Stimulated activated CD4-positive, alpha-beta T cell treated with anti-CD3 and anti-CD28 coated beads, Interleukin-12 subunit alpha, Interleukin-12 subunit beta, amount 100 ng/mL, for 24 hours (primary cell): ENCODE results near the gene RAPGEF1.
"Not testable (repeated sequence)": the region's sequence is repeated elsewhere in the genome, so short reads cannot be mapped to it uniquely, and the experiment has no call there.

Source experiments
- DNase-seq, 2 experiments: peaks; one replicate each; pipeline ENCODE4 v3.0.0-alpha.2; 2020; ENCODE audit warnings: low read depth in 2 of 2

RAPGEF1 gene

DNA sequence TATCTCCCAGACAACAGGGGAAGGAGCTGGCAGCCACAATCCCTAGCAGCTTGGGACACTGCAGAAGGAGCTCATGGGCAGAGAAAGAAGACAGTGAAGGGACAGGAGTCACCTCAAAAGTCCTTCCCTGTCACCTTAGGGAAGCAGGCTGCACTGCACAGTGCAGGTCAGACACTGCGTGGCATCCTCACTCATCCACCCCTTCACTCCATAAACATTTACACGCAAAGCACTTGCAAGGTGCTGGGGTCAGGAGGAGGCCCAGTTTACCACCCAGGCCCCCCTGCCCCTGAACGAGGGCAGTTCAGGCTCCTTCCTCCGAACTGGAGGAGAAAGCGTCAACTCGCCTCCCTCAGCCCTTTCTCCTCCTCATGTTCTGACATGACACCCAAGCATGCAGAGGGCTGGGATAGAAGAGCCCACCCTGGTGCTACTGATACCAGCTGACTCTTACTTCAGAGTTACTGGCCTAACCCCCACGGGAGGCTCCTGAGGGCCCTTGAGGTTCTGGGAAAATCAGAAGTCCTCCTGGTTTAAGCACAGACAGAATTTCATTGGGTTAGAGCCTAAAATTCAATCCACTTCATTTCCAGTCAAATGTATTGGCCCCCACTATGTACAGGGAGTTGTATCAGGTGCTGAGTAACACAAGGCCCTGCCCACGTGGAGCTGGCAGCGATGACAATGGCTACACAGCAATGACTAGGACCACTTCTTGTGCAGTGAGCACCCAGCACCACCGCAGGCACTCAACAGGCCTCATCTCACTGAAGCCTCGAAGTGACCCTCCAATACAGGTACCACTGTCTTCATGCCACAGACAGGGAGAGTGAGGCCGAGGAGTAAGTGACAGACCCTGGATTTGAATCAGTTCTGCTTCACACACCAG is 70.4 kb downstream of the RAPGEF1 start:
- DNase-seq = no peak

DNA sequence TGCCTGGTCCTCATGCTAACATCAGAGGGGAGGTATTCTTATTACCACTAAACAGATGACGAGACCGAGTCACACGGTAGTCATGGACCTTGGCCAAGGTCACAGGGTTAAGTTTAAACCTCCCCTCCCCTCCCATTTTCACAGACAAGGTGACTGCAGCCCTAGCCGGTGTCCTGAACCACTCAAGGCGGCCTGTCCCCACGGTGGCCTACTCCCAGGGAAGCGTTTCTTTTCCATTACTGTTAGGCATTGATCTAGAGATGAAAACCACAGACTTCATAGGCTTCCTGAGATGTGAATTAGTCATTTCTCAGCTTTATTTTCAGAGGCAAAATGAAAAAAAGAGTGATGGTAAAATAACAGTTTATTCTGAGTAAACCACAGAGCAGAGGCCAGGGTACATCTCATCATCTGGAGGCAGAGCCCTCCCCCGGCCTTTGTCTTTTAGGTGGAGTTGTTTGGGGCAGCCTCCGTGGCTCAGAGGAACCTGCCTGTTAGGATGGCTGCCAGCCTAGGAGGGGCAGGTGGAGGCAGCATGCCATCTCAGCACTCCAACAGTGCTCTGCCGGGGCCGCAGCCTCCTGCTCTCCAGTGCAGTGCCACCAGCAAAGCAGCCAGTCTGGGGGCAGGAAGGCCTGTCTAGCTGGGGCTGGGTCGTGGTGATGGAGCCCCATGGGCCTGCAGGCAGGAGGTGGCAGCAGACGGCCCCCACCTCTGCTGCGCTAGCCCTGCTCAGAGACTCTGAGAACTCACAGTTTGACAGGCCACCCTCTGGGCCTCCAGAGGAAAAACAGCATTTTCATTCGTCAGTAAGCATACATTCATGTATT is 71.2 kb downstream of the RAPGEF1 start:
- peak; percentile 59 to 60 for DNase-seq

DNA sequence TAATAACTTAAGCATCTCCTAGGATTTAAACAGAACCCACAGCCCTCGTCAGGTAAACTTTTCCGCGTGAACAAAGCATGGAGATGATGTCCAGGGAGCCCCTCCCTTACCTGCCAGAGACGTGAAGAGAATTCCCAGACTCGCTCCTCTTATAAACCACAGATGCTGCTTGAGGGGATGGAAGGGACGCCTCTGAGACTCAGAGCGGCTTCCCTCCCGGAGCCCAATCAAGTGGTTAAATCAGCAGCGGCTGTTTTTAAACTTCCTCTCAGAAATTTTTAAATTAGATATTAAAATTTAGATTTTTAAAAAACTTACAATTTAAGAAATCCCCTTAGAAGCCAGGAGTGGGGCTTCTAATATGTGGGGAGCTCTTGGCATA is 71.8 kb downstream of the RAPGEF1 start:
- no peak for DNase-seq

DNA sequence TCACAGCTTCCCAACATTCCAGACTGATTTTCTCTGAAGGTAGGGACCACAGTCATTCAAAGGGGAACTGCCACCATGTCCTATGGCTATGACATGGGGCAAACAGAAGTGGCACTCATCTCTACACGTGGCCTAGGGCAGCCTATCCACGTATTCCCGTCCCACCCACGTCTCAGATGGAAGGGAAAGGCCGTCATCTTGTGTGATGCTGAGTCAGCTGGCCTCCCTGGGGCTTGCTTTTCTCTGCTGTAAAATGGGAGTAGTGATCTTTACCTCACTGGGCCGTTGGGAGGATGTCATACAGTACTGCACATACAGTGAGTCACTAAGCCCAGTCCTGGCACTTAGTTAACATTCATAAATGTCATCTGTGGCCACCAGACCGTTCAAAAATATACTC is 72.3 kb downstream of the RAPGEF1 start:
- peak; percentile 36 to 64 for DNase-seq

DNA sequence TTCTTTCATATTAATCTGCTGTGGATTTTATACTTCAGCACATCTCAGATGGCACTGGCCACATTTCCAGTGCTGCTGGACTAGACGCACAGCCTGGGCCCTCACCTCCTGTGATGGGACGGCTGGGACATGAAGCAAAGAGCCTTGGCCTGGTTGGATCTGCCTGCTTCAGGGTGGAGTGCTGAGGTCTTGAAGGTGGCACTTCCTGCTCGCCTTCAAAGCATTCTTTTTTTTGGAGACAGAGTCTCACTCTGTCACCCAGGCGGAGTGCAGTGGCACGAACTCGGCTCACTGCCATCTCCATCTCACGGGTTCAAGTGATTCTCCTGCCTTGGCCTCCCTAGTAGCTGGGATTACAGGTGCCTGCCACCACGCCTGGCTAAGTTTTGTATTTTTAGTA is 73.1 kb downstream of the RAPGEF1 start:
- no peak for DNase-seq

DNA sequence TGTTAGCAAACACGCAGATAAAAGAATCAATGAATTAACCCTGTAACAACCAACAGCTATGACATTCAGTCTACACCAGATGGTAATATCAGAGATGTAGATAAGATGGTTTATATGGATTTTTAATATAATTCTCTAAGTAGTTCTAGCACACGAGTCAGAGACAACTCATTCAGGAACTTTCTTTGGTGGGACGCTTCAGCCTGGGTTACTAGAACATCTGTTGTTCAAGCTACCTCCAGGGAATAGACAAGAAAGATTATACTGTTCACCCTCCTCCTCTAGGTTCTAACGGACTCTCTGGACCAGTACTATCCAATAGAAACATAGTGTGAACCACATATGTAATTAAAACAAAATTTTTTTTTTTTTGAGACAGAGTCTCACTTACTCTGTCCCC is 73.8 kb downstream of the RAPGEF1 start:
- DNase-seq = no peak

DNA sequence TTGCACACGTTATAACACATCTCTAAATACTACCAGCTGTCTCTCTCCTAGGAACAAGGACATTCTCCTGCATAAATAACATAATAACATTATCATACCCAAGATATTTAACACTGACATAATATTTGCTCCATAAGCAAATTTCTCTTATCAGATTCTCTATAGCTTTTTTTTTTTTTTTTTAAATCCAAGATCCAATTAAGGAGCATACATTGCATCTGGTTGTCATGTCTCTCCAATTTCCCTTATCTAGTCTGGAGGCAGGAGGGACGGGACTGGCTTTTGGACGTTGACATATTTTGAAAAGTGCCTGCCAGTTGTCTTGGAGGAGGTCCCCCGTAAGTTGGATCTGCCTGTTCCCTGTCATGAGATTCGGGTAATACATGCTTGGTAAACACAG is 76.6 kb downstream of the RAPGEF1 start:
- no peak for DNase-seq

DNA sequence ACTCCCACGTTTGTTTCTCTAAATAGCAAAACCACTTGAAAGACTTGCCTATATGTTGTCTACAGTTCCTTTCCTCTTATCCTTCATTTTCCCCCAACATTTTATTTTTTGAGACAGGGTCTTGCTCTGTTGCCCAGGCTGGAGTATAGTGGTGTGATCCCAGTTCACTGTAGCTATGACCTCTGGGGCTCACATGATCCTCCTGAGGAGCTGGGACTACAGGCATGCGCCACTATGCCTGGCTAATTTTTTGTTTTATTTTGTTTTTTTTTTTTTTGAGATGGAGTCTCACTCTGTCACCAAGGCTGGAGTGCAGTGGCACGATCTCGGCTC is 77.6 kb downstream of the RAPGEF1 start:
- not testable (repeated sequence) for DNase-seq

DNA sequence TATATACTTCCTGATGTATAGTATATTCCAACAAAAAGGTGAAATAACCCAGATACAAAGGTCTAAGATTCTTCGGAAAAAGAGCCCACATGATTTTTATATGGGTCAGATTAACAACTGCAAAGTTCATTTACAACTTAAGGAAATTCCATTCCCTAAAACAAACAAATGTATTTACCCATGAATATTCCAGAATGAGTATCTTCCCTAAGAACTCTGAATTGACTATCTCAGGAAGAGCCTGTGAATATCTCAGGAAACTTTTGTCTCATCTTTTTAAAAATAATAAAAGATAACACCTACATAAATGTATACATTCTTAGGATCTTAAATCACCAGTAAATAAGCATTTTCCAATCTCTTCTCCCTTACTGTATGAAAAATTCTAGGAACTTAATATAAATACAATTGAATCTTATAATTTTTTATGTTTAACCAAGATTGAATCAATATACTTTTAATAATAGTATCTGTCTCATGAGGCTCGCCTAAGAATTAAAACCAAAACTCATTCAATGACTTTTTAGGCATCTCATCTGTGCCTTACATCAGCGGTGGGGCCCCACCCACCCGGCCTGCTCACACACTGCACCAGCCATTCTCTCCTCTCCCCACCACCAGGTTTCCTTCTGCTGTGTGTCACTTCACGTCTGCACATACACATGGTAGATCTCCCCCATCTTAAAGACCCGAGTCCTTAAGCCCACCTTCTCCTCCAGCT is 78.1 kb downstream of the RAPGEF1 start:
- peak; percentile 43 to 56 for DNase-seq

DNA sequence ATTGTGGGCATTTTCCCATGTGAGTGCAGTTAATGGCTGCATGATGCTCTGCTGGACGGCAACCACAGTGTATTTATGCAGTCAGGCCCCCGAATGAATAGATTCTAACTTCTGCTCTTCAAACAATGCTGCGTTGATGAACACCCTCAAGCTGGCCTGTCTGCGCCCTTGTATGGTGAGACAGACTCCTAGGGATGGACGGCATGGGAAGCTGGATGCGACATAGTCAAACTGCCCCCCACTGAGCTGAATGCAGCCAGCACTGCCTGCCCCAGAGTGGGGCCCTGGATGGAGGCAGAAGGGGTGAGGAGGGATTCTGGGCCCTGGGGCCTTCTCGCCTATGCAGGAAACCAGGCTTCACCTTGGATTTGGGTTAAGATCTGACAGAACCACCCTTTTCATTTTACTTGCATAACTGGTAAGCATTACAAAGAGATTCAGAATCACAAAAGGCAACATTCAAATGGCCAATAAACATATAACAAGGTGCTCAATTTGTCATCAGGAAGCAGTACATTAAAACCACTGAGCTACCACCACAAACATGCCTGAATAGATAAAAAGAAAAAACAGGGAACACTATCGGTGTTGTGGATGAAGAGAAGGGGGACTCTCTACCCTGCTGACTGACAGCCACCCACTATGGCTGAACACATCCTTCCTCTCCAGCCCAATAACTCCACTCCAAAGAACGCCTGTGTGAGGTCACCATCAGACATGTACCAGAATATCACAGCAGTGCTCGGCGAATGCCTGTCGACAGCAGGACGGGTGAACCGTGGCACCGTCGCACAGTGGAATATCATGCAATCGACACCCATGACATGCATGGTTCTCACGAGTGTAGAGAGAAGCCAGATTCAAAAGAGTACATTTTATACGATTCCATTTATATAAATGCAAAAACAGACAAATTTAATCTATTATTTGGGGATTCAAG is 79.1 kb downstream of the RAPGEF1 start:
- DNase-seq = no peak

DNA sequence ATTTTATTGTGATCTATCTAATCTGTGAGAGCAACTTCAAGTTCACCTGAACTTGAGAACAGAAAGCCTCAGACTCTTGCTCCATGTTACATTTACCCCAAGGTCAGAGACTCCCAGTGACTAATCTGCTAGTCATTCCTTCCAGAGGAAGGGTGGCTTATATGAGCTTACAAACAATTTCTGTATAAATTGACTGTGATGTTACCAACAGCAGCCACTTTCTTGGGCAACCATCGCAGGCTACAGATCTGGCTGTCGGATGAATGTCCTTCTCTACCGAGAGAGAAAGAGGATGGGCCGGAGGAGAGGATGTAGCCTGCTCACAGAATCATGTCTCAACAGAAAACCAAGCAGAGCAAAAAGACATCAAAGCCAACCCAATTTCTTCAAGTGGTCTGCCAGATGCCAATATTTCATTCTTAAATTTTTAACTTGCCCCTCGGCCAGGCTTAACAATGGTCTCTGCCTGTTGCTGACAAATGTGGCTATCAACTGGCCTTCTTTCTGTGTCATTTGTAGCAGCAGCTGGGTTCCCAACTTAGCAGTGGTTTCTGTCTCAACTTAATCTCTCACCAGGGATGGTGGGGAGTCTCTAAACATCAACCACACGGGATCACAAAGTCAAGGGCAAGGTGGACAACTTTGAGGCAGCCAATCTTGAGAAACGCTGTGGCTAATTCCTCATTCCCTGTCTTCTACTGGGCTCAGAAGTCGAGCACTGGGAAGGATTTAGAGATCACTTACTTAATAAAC is 81.3 kb downstream of the RAPGEF1 start:
- no peak for DNase-seq

DNA sequence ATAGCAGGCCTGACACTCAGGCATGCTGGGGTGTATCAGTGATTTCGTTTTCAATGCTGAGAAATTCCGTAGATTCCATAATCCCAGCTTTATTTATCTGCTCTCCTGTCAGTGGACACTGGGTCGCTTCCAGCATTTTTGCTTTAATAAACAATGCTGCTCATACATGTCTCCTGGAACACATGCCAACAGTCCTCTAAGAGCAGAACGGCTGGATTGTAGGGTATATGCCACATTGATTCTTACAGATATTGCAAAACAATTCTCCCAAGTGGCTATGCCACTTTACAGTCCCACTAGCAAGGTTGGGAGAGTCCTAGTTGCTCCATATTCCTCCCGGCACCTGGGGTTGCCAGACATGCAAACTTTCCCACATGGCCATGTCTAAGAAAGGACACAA is 81.9 kb downstream of the RAPGEF1 start:
- no peak for DNase-seq

DNA sequence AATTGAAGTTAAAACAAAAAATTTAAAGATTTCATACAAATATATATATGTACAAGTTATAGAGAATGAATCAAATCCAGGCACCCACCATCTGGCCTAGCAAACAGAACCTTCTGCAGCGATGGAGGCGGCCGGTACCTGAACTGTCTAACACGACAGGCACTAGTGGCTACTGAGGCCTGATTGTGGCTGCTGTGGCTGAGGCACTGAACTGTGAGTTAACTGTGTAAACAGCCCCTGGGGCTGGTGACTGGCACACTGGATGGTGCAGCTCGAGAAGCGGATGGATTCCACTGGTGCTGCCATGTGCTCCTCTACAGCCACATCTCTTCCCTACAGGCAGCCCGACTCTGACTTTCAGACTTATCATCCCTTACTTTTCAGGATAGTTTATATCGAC is 82.4 kb downstream of the RAPGEF1 start:
- DNase-seq = no peak

DNA sequence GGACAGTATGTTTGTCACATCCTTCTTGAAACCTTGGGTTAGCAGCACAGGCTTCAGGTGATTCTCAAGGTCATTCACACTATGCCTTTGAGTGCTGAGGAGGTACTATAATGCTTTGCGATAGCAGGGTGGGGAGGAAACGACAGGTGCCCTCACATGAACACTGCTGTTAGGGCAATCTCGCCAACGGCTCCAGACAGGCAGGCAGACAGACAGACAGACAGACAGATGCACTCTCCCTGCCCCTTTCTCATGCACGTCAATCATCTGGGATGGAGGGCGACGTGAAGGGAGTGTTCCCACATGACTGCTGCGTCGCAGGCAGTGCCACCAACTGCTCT is 82.9 kb downstream of the RAPGEF1 start:
- no peak for DNase-seq

DNA sequence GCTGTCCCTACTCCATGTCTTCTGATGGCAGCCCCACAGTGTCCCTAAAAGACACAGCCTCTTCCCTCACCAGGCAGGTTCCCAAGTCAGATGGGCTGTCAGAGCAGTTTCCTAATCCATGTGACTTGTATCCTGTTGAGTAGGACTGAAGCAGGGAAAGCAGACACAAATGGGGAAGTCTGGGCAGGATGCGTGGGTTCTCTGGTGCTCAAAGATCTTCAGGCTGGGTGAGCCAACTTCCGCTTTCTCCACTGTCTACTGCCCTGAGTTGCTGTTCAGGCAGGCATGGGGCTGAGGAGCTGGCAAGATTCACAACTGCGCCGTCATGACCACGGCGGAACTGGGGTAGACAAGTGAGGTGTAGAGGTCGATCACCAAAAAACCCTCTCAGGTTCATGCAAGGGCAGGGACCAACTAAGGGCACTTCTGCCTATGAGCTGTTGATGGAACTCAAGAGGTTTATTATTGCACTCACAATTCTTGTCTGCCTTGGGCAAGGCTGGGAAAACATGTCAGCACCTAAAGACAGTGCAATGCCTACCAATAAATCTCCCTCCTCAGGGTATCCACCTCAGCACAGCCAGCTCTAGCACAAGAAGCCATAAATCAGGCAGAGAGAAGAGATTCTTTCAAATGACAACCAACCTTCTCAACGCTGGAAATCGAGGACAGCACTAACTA is 83.4 kb downstream of the RAPGEF1 start:
- DNase-seq = peak in 1 of 2 experiments; percentile 48

DNA sequence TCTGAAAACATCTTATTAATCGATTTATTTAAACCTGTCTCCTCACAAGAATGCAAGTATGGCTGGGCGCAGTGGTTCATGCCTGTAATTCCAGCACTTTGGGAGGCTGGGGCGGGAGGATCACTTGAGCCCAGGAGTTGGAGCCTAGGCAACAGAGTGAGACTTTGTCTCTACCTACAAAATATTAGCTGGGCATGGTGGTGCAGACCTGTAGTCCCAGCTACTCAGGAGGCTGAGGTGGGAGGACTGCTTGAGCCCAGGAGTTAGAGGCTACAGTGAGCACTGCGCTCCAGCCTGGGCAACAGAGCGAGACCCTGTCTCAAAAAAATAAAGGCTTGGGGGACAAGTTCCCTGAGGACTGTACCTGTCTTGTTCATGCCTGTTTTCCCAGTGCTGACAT is 85.5 kb downstream of the RAPGEF1 start:
- not testable (repeated sequence) for DNase-seq

DNA sequence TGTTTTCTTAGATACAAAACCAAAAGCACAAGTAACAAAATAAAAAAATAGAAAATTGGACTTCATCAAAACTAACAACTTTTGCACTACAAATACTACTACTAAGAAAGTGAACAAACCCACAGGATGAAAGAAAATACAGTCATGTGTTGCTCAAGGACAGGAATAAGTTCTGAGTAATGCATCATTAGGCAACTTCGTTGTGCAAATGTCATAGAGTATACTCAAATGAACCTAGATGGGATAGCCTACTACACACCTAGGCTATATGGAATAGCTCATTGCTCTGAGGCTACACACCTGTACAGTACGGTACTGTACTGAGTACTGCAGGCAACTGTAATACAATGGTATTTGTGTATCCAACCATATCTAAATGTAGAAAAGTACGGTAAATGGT is 88.3 kb downstream of the RAPGEF1 start:
- DNase-seq = no peak

DNA sequence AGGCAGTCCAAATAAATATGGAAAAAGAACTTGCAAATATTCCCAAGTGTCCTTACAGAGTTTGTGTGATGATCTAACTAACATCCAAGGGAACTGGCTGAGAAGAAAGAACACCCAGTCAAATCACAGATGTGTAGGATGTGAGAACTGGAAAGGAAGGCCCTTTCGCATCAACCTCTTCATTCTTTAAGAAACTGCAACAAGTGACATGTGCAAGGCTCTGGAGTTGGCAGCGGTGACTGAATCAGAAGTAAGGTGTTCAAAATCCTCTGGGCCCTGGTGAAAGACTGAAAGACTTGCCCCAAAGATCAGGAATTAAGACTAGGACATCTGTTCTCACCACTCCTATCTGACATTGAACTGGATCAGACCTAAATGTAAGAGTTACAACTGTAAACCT is 88.7 kb downstream of the RAPGEF1 start:
- no peak for DNase-seq

DNA sequence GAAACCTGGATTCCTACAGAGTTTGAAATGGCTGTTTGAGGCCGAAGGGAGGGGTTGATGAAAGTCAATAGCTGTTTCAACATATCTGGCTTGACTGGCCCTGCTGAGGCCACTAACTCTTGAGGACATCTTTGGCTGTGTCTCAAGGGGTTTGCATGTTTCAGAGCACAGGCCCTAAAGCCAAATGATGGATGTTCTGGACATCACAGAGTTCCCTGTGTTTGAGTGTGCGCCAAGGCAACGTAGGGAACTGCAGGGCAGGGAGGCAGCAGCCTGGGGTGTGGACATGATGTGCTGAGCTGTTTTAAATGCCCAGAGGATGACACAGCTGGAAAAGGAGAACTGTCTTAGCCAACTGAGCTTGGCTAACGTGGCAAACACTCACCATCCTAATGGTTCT is 89.6 kb downstream of the RAPGEF1 start:
- DNase-seq = no peak

DNA sequence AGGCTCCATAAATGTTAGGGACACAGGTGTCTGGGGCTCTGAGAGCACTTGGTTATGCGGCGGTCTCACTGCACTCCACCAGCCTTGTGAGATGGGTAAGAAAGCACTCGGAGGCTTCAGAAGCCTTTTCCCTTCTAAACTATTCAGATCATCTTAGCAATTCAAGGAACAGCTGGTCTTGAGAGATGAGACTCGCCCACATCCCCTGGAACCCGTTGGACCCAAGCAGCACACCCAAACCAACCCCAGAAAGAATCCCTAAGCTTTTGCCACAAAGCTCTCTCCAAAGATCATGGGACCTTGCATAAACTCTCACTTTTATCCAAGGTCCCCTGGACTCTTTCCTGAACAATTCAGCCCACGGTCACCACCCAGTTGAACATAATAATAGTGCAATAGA is 90.2 kb downstream of the RAPGEF1 start:
- no peak for DNase-seq
